Body of pancreas (tissue), 4 donors: ENCODE data around the gene ENTREP3.

ENCODE experiments used
- CTCF ChIP-seq, 7 experiments: fragments of 450-650 bp in 4 of 7; fragments of 200-600 bp in 3 of 7; sonication (generic) in 3 of 7; IDR thresholded peaks; one replicate each; pipeline ENCODE4 v1.5.1; 2016 to 2019; ENCODE audit warnings: antibody characterized with exemption in 7 of 7
- POLR2A ChIP-seq, 3 donors: fragments of 450-650 bp; IDR thresholded peaks; one replicate each; pipeline ENCODE4 v1.6.1; 2016; ENCODE audit warnings: antibody characterized with exemption in 3 of 3, mild to moderate bottlenecking in 2 of 3

- TF ChIP-seq CTCF (IDR thresholded peaks at IDR 0.05) (no peak), POLR2A (IDR thresholded peaks at IDR 0.05) (no peak)
Observed at GRCh38 chr1:155251566-155251965, 3.7 kb downstream of the ENTREP3 start.
